ENCODE measurements around the gene CSF1R.

Gene CSF1R

DNA sequence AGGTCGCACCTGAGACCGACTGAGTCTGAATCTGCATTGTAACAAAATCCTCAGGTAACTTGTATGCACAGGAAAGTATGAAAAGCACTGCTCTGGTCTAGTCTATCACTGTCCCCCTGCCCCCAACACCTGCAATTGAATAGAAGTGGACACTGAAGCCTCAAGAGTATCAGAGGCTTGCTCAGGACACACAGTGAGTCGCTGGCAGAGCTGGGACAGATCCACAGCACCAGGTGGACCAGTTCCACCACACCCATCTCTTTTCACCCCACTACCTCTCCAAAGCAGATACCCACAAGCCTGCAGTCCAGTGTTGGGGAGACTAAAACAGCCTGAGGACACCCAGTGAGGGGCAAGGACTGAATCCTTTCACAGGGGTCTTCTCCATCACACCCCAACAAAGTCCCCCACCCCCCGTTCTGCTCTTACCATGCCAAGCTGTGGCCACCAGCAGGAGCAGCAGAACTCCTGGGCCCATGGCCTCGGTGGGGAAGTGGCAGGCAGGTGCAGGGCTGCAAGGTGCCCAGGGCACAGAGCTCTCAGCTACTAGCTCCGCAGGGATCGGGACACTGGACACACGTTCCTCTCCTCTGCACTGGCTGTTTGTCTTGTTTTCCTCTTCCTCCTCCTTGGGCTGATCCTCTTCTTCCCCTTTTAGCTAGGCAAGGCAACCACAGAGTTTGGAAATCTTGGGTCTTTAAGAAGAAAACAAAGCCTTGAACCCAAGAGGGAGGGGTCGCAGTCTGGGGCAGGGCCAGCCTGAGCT lies at the start of gene CSF1R:
CSF1R (minus strand) TSS at position 605 of the 766 bp plus-strand sequence; CDS start at position 478, 127 bp downstream.
- no peak for DNase-seq

DNA sequence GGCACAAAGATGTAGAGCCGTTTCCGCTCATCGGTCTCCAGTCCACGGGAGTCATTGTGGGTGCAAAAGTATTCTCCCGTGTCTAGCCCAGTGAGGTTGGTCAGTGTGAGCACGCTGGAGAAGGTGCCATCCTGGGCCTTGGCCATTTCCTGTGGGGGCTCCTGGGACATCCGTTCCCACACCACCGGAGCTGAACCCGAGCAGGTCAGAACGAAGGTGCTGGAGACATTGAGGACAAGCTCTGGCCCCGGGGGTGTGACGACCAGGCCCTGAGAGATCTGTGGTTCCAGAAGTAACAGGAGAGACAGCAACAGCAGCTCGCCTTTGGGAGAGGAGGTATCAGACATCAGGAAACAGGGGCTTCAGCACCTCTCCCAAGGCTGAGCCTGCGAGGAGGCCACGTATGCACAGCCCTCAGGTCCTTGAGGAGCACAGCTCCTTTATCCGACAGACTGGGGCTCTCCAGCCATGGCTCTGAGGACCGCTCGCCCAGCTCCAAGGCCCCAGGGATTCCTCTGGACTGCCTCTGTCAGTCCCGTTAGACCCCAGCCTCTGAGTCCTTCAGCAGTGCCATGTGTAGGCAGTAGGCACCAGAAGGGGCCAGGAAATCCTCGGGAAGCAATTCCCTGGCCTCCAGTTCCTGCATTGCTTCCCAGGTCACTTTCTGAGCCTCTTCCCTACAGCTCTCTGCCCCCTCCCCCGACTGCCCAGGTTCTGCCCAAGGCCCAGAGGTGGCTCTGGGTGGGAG lies 49.4 kb upstream of the CSF1R start:
- DNase-seq = no peak

- no peak for DNase-seq
Observed at GRCh38 chr5:150134198-150134588, 47.8 kb upstream of the CSF1R start.

DNA sequence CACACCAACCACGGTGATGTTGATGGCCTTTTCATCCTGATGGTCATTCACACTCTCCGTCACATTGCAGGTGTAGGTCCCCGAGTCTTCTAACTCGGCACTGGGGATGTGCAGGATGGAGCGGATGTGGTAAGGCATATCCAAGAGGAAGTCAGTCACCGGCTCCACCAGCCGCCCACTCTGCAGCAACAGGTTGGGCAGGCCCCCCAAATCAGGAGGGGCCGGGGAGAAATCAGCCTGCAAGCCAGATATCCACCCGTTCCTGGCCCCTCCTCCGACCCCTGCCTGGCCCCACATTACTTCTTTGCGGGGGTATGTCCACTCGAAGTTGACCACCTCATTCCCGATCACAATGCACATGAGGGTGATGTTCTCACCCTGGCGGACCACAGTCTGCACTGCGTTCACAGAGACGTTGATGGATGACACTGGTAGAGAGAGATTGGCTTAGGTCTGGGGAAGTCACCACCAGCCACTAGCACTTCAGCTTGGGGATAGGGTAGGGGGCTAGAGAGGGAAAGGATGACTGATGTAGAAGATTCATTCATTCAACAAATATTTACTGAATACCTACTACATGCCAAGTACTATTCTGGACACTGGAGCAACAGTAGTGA lies 47.3 kb upstream of the CSF1R start:
- no peak for DNase-seq

DNA sequence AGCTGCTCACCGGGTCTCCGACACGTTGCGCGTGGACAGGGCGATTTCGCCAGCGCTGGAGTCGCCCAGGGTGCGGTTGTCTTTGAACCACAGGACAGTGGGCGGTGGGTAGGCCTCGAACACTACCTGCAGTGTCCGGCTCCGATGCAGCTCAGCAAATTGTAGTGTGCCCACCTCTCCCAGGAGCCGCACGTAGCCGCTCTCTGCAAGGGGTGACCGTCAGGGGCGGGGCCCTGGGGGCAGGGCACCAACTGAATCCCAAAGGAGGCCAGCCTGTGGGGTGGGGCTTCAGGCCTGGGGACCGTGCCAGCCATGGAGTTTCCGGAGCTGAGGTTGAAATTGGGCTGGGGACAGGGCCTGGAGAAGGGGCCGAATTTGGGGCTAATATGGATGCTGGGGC lies 46.4 kb upstream of the CSF1R start:
- no peak for DNase-seq

DNA sequence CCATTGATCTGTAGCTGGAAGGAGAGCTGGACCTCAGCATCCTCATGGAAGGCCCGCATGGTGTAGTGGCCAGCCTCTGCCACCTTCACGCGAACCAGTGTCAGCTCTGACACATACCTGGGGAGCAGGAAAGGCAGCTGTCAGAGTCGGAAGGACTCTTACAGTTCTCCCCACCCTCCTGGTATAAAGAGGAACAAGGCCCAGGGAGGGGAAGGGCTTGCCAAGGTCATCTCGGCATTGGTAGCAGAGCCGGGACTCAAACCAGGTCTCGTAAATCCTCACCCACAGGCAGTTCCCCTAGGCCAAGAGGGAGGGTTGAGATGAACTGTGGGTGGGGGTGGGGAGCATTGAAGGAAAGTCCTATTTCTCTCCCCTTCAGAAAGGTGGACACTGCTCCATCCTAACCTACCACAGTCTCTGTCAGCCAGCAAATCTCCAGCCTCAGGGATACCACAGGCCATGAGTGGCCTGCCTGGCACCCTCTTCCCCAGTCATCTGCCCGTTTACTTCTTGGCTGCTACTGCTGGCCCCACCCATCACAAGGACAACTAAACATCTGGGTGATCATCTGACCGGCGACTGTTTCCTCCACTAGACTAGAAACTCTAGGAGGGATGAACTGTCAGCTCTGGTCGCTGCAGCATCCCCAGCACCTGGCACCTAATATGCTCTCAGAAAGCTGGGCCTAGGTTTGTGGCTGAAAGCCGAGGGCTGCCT lies 45.8 kb upstream of the CSF1R start:
- no peak for DNase-seq

DNA sequence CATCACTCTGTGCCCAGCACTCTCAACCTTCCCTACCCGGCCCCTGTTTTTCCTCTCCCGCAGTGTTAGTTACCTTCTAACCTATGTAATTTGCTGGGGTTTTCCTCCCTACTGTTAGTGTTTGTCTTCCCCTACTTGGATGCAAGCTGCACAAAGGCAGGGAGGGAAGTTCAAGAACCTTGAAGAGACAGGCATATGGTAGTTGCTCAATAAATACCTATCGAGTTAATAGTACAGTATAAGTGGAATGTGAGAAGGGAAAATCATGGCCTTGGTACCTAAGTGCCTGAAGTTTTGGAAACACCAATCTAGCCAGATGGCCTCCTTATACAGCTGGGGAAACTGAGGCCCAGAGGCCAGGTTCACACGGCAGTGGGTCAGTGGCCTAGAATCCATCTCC lies 45.1 kb upstream of the CSF1R start:
- DNase-seq = no peak

- DNase-seq = no peak
Observed at GRCh38 chr5:150130493-150130922, 44.2 kb upstream of the CSF1R start.

DNA sequence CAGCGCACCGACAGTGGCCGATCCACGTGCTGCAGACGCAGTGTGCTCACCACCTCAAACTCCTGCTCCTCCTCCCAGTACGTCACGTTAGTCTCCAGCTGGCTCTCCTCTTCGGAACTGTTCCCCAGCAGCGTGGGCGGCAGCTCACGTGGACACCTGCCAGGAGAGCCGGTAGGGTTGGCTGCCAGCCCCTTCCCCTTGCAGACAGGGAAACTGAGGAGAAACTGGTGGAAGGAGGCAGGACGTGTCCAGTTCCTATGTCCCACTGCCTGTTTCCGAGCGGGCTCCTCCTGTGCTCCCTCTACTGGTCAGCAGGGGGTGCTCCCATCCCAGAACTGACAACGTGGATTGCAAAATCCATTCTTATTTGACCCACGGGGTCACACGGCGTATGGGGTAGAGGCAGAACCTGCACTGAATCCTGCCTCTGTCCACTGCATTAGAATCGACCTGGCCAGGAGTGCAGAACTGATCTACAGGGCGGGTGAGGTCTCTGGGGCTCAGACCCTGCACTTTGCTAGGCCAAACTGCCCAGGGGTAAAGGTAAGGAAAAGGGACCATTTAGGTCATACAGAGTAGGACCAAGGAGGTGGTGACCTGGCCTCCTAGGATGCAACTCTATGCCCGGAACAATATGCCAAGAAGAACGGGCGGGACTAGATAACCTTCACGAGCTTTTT lies 43.6 kb upstream of the CSF1R start:
- DNase-seq = no peak

- no peak for DNase-seq
Observed at GRCh38 chr5:150129454-150129812, 43.1 kb upstream of the CSF1R start.

DNA sequence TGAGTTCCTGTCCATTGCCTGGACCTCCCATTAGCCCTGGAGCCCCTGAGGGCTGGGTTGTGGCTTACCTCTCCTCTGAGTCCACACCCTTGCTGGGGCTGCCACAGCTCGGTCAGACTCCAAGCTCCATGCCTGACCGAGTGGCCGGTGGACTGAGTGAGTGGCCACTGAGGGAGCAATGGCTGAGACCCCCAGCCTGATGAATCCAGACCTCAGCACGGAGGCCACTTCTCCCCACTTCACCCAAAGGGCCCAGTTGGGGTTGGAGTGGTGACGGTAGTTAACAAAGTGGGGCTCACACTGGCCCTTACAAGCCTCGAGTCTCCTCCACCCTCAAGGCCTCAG lies 40.5 kb upstream of the CSF1R start:
- no peak for DNase-seq

GRCh38 chr5:150126199-150126920 lies 40.0 kb upstream of the CSF1R start:
- DNase-seq = no peak

- DNase-seq = no peak
Observed at GRCh38 chr5:150125334-150125733, 39.0 kb upstream of the CSF1R start.

DNA sequence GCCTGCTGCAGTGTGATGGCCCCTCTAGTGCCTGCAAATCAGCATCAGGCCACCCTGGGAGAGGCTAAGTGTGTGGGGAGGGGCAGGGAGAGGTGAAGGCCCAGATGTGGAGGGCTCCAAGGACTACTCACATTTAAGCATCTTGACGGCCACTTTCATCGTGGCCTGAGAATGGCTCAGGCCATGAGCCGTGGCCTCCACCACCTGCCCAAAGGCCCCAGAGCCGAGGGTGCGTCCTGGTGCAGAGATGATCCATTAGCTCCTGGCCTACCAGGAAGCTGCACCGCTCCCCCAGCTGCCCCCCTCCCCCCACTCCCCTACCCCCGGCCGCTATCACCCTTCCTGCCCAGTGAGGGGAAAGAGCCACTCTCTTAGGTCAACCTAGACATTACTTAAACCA lies 38.2 kb upstream of the CSF1R start:
- DNase-seq = no peak

- DNase-seq = no peak
Observed at GRCh38 chr5:150124111-150124557, 37.8 kb upstream of the CSF1R start.

DNA sequence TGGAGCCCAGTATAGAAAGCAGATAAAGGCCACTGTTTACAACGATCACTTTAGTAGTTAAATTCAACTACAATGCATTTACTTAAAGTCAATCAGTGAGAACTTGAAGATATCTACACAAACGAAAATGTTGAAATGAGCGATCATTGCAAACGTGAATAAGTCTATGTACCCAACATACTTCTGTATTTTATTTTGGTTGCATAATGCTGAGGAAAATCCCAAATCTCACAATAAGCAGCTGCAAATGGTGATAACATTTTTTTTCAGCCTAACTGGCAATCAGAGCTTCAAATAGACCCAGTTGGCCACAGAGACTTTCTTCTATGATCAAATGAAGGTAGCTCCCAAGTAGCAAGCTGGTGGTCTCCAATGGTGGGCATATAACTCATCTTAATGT lies 37.2 kb upstream of the CSF1R start:
- no peak for DNase-seq

- DNase-seq = no peak
Observed at GRCh38 chr5:150122536-150123481, 36.5 kb upstream of the CSF1R start.

- DNase-seq = no peak
Observed at GRCh38 chr5:150122158-150122510, 35.8 kb upstream of the CSF1R start.

DNA sequence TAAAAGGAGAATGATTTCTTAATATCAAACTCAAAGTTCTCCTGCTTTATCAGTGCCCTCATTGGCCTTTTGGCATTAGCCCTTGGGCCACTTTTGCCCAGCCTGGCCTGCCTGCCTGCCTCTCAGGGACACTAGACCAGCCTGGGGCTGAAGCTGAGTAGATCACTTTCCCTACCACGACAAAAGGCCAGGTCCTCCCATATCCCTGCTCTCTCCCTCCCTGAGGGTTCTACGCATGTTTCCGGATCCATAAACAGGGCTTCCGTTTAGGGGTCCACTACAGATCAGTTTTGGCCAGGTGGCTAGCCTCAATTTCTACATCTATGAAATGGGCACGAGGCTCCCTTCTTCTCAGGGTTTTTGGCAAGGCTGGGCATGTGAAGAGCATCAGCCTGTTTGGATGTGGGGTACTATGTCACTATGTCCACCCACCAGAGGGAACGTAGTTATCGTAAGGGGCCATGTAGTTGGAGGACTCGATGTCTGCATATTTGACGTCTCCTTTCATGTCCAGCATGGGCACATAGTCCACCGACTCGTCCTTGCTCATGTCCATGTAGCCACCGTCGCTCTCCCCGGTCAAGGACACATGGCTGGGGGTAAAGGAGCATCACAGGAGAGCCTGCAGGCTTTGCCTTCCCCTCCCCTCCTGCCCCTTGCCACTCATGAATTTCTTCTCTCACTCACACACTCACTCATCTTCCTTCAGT lies 35.2 kb upstream of the CSF1R start:
- no peak for DNase-seq
